Measurements from ENCODE around the gene SURF2.
"Not testable (repeated sequence)": the region's sequence is repeated elsewhere in the genome, so short reads cannot be mapped to it uniquely, and the experiment has no call there.

SURF2 gene

DNA sequence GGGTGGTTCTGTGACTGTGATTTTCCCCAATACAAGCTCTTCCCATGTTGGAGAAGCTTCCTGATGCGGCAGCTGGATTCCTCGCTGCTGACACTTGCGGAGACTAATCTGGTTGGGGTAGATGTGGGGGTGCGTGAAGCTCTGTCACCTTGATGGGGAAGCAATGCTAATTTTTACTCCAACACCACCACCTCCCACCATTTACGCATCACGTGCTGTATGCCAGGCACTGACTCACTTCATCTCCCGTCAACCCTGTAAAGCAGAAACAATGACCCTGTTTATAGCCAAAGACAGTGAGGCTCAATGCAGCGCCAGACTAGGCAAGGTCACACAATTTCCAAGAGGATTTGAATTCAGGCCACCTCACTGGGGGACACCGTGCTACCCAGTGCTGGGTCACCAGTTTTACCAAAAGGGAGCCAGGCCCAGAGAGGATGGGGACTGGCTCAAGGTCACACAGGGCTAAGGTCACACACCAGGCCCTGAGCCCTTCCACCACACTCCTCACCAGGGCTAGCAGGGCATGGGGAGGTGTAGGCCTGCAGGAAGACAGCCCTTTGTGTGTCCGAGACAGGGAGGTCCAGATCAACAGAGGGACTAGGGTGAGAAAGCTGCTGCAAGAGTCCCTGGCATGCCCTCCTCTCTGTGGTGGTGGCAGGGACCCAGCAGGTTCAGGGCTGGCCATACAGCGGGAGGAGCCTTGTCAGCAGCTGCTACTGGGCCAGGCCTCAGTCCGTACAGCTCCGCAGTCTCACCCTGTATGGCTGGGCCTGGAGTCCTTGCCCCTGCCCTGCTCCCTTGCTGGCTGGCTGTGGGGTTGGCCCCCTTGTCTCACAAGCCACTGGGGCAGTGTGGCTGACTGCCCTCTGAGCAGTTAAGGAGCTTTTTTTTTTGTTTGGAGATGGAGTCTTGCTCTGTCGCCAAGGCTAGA is 23.1 kb downstream of the SURF2 start:
- no peak for FAIRE-seq

DNA sequence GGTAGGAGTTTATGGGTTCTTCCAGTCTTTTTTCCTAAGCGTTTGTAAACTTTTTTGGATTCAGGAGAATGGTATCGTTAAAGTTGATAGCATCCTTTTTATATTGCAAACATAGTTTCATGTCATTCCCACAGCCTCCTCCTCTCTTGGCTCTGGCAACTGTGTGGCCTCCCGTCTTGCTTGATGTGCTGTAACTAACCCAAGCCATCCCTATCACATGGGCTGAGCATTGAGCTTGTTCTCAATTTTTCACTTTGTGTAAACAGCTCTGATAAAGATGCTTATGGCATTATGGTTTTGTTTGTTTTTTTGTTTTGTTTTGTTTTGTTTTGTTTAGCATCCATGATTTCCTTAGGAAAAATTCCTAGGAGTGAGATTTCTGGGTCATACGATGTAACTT is 24.4 kb downstream of the SURF2 start:
- FAIRE-seq: no peak

- no peak for FAIRE-seq
Measured at GRCh38 chr9:133382507-133383141, 26.3 kb downstream of the SURF2 start.

- FAIRE-seq: no peak
Measured at GRCh38 chr9:133383438-133383837, 27.1 kb downstream of the SURF2 start.

DNA sequence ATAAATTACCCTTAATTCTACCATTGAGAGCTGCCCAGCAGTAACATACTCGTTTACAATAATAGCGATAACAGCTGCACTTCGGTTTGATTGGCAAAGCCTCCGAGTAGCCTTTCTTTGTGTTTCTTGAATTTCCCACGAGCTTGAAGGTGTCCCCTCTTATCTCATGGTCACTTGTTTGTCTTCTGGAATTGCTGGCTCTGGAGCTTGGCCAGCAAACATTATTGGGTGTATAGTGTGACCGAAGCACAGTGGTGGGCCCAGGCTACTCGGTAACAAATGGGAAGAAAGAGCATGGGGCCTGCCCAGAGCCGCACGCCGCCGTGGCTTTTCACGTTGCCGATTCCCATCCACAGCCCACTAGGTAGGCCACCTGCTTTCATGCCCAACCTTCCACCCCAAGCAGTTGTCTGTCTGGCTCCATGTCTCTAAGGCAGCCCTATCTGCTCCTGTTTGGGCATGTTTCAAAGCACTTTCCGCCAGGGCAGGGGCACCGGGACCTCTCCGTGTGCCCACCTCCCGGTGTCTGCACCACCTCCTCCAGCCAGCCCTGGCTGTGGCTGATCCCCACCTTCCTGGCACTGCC is 28.5 kb downstream of the SURF2 start:
- no peak for FAIRE-seq

GRCh38 chr9:133385452-133385851 is 29.1 kb downstream of the SURF2 start:
- no peak for FAIRE-seq

DNA sequence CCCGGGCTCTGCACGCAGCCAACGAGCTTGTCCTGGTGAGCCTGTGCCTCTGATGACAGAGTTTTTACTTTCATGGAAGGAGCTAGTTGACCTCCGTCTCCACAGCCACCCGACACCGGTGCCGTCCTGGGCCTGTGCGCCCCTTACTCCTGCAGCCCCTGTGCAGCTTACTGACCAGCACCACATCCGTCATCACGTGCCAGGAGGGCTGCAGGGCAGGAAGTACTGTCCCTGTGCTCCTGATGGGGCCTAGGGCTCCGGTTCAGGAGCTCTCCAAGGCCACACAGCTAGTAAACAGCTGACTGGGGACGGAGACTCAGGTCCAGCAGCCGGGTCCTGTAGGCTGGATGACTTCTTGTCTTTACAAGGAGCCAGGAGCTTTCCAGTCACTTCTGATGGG is 30.0 kb downstream of the SURF2 start:
- FAIRE-seq: no peak

DNA sequence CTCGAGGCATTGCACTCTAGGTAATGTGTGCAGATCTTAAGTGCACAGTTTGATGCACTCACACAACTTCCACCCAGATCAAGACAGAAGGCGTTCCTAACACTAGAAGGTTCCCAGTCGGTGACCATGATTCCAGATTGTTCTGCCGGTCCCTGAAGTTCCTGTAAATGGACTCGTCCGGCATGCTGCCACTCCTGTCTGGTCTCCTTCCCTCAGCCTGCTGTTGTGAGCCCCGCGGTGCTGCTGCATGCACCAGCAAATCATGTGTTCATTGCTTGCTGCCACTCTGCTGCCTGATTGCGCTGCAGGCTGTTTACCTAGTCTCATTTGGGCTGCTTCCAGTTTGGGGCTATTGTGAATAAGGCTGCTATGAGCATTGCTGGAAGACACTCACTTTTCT is 31.3 kb downstream of the SURF2 start:
- FAIRE-seq: no peak

DNA sequence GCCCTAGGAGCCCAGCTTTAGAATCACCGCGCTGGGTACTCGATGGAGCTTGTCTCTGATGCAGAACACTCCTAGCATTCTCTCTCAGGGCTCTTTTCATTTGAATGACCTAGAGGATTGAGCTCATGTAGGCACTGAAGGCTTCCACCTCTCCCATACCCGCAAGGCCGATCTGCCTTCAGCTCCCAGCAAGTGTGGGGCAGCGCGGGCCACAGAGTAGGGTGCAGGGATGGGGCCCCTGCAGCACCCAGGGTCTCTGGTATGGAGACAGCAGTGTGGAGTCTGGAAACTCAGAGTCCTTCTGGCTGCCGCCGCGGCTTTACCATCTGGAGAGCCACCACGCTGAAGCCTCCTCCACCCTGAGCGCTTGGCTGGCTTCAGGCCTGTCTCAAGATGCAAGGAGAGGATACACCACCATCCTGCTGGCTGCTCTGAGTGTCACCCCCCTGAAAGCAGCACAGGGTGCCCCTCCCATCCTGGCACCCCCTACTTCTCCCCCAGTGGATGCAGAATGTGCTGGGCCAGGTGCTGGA is 32.7 kb downstream of the SURF2 start:
- FAIRE-seq: no peak

DNA sequence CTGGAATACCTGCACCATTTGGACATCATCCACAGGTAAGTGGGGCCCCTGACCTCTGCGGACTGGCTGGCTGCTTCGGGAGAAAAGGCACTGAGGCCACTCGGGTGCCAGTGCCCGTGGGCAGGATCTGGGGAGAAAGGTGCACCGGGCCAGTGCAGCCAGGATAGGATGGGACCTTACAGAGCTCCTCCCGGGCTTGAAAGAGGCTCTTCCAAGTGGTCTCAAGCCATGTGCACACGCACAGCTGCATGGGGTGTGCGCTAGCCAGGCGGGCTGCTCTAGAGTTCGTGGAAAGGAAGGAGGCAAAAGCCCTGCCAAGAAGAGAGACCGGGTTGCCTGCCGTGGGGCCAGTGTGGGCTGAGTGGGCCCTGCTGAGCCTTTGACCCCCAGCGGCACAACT is 33.2 kb downstream of the SURF2 start:
- FAIRE-seq: no peak

GRCh38 chr9:133390713-133391112 is 34.4 kb downstream of the SURF2 start:
- FAIRE-seq: no peak

DNA sequence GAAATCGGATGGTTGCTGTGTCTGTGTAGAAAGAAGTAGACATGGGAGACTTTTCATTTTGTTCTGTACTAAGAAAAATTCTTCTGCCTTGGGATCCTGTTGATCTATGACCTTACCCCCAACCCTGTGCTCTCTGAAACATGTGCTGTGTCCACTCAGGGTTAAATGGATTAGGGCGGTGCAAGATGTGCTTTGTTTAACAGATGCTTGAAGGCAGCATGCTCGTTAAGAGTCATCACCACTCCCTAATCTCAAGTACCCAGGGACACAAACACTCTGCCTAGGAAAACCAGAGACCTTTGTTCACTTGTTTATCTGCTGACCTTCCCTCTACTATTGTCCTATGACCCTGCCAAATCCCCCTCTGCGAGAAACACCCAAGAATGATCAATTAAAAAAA is 35.1 kb downstream of the SURF2 start:
- FAIRE-seq: not testable (repeated sequence)

DNA sequence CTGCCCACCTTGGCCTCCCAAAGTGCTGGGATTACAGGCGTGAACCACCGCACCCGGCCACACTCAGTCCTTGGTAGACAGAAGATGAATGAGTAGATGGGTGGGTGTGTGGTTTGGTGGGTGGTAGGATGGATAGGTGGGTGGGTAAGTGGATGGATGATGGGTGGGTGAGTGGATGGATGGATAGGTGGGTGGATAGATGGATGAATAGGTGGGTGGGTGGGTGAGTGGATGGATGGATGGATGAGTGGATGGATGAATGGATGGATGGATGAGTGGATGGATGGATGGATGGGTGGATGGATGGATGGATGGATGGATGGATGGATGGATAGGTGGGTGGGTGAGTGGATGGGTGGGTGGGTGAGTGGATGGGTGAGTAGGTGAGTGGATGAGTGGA is 36.0 kb downstream of the SURF2 start:
- FAIRE-seq: not testable (repeated sequence)

GRCh38 chr9:133393399-133393798 is 37.0 kb downstream of the SURF2 start:
- FAIRE-seq: no peak

DNA sequence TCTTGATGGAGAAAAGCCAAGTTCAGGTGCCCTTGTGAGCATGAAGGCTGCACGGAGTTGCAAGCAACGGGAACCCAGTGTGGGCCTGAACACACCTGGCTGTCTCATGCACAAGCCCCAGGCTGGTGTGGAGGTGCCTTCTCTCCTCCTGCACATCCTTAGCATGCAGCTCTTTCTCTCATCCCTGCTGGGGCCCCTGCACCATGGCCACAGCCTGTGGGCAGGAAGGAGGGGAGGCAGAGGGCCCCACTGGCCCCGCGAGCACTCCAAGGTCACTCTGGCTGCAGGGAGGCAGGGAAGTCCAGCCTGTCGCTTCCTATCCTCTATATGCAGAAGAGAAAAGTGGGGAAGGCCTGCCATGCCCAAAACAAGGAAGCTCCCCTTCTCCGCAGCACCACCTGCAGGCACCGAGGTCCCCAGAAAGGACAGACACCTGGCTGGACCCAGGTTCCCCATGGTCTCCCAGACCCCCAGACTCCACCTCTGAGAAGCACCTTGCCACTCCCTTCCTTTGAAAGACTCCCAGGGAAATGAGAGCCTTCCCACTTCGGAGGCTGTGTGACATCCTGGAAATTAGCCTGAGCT is 38.4 kb downstream of the SURF2 start:
- no peak for FAIRE-seq

- FAIRE-seq: no peak
Measured at GRCh38 chr9:133396952-133397351, 40.6 kb downstream of the SURF2 start.

- FAIRE-seq: no peak
Measured at GRCh38 chr9:133397370-133397769, 41.0 kb downstream of the SURF2 start.

DNA sequence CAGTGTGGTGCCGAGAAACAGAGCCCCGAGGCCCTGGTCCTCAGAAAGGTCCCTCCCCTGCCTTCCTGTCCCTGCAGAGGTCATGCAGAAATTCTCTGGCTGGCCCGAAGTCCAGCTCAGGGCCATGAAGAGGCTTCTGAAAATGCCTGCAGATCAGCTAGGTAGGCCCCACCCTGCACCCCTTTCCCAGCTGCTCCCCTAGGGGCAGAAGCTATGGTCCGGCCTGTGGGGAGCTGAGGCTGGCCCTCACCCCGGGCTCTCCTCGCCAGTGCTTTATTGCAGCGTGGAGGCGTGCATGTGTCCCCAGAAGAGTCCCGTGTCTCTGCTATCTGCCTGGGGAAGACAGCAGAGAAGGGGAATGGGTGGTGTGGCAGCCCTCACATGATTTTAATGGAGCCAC is 41.5 kb downstream of the SURF2 start:
- no peak for FAIRE-seq

GRCh38 chr9:133400292-133400691 is 43.9 kb downstream of the SURF2 start:
- FAIRE-seq: no peak

- no peak for FAIRE-seq
Measured at GRCh38 chr9:133401588-133401987, 45.2 kb downstream of the SURF2 start.

DNA sequence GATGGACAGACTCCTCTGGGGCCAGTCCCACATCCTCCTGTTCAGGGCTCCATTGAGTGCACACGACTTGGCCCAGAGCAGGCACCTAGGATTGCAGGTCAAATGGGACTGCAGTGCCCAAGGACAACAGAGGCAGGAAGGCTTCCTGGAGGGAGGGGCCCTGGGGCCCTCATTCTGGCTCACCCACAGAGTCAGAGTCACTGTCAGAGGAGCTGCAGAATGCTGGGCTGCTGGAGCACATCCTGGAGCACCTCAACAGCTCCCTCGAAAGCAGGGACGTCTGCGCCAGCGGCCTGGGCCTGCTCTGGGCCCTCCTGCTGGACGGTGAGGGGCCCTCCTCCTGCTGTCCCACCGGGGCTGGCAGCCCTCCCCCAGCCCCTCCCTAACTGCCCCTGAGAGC is 46.3 kb downstream of the SURF2 start:
- FAIRE-seq: no peak

GRCh38 chr9:133403766-133404453 is 47.6 kb downstream of the SURF2 start:
- no peak for FAIRE-seq

Measured in islet of Langerhans (tissue), 1 donor.